ENCODE measurements around the gene PPP2R1A.
A peak's percentile ranks its signal among the peaks of the same experiment; 100 is the strongest.
"Not testable (repeated sequence)": the region's sequence is repeated elsewhere in the genome, so short reads cannot be mapped to it uniquely, and the experiment has no call there.

Gene PPP2R1A

GRCh38 chr19:52244021-52244420 lies 54.2 kb downstream of the PPP2R1A start:
- no peak for DNase-seq (ENCODE audit: low spot score)

GRCh38 chr19:52248241-52248640 lies 58.4 kb downstream of the PPP2R1A start:
- DNase-seq (ENCODE audit: low spot score), result no peak

- no peak for DNase-seq (ENCODE audit: low spot score)
Observed at GRCh38 chr19:52258426-52258825, 68.6 kb downstream of the PPP2R1A start.

- not testable (repeated sequence) for DNase-seq (ENCODE audit: low spot score)
Observed at GRCh38 chr19:52265556-52265955, 75.7 kb downstream of the PPP2R1A start.

GRCh38 chr19:52269338-52270261 lies 79.7 kb downstream of the PPP2R1A start, which contains the start of gene ZNF766:
Gene ZNF766, plus strand, starts transcription at chr19:52269587. Its CDS starts 27 bp downstream, at chr19:52269614.
- peak; percentile 95 for DNase-seq (ENCODE audit: low spot score)

GRCh38 chr19:52270266-52270885 lies 80.5 kb downstream of the PPP2R1A start:
- DNase-seq (ENCODE audit: low spot score), result no peak

GRCh38 chr19:52273301-52273700 lies 83.4 kb downstream of the PPP2R1A start:
- no peak for DNase-seq (ENCODE audit: low spot score)

GRCh38 chr19:52274191-52274590 lies 84.3 kb downstream of the PPP2R1A start:
- DNase-seq (ENCODE audit: low spot score), result no peak

GRCh38 chr19:52275988-52276387 lies 86.1 kb downstream of the PPP2R1A start:
- no peak for DNase-seq (ENCODE audit: low spot score)

GRCh38 chr19:52277471-52277870 lies 87.6 kb downstream of the PPP2R1A start:
- DNase-seq (ENCODE audit: low spot score), result no peak

Measured in activated CD4-positive, alpha-beta T cell treated with anti-CD3 and anti-CD28 coated beads, Interleukin-2, Interleukin-4, amounts not matched to agents 100 ng/mL and 50 ng/mL, durations not matched to agents 16 hours and 8 hours (primary cell).